ENCODE data around the gene SLC35F1.
A peak's percentile ranks its signal among the peaks of the same experiment; 100 is the strongest.
"Not testable (repeated sequence)": the region's sequence is repeated elsewhere in the genome, so short reads cannot be mapped to it uniquely, and the experiment has no call there.

Gene SLC35F1

DNA sequence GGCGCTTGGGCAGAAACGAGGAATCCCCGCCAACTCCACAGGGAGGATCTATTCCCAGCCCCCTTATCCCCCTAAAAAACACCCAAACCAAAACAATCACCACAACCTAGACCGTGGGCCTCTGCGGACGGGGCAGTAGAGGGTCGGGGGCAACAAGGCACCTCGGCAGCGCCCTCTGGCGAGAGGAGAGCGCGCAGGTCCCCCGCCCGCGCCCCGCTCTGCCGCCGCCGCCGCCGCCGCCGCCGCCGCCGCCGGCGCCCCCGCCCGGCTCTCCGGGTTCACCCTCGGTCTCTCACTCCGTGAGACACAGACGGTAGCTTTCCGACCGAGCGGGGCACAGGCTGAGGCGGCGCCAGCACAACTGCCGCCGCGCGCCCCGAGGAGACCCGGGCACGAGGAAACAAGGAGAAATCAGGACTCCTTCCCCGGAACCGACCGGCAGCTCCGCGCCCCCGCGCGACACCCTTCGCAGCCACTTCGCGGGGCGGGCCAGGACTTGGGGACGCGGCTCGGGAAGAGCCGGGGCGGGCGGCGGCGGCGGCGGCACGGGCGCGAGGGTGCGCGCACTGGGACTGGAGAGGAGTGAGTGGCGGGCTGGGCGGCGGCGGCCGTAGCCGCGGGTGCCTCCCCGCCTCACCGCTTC is at the start of gene SLC35F1:
Gene SLC35F1 (plus strand): TSS at position 307 of the 643 bp plus-strand sequence.
- DNase-seq, result peak in 52 of 56 donors; percentile 2 to 81 (median 54)

DNA sequence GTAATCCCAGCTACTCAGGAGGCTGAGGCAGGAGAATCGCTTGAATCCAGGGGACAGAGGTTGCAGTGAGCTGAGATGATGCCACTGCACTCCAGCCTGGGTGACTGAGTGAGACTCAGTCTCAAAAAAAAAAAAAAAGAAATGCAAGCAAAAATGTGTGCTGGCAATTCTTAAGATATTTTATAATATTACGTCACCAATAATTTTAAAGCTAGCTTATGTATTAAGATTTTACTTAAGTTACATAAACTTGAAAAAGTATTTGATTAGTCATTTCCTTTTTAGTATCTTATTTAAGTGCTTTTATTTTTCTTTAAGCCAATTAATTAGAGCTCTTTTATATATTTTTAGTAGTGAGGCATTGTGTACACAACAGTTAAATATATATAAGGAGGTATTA is 48.5 kb upstream of the SLC35F1 start:
- not testable (repeated sequence) for DNase-seq

- no peak for DNase-seq
These were observed 45.5 kb upstream of the SLC35F1 start for GRCh38 chr6:117861545-117861944.

GRCh38 chr6:117866561-117866960 is 40.5 kb upstream of the SLC35F1 start:
- DNase-seq, result no peak

DNA sequence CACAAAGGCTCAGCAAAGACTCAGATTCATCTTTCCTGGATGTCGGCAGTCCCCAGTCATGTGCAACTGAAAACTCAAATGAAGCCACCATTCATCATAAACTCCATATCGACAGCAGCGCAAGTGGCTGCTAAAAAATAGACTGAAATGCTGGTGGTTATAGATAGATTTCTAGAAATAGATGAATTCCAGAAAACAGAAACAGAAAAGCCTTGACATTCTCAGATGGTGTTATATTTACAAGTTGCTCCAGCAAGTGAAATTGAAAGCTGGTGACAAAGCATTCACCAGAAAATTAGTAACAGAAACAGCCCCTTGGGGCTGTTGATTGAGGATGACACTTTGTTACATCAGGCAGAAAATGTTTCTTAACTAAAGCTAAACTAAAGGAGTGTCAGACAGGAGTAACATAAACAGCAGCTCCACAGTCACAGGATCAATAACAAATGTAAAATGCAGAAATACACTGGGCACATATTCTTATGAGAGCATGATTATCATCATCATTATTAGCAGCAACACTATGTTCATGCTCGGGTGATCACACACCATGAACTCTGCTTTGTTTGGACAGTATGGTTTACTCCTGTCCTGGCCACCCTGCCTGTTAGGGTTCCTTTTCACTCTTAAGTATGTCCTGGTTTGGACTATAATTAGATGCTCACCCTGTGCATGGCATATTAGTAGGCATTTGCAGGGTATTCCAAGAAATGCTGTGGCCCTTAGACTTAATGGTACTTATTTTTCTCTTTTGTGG is 36.4 kb upstream of the SLC35F1 start:
- no peak for DNase-seq

DNA sequence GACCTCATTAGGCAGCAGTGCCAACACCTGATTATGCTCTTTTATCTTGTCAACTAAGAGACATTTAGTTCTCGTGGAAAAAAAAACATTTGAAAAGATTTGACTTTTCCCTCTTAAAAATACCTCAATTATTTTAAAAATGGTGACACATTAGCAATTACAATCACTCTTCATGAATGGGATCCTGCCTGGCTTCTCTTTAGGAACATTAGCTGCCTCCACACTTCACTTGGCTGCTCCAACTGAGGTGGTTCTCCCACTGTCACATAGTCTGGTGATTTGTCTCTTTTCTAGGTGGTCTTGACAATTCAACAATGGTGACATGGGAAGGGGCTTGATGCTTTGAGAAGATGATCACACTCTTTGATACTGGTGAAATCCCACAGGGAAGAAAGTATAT is 26.2 kb upstream of the SLC35F1 start:
- DNase-seq, result peak in 7 of 56 donors; percentile 1 to 6 (median 2)

DNA sequence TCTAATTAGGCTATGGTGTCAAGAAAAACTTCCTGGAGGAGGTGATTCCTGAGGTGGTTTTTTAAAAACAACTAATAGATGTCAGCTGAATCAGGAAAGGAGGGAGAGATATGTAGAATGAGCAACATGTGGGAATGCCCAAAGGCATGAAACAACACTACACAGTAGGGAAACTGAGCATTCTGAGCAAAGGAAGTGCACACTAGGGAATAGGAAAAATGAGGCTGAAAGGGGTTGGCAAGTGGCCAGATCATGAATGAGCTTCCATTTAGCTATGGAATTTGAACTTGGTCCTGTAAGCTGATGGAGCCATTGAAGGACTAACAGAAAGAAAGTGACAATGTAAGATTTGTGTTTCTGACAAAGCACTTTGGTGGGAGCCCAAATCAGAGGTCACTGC is 16.9 kb upstream of the SLC35F1 start:
- no peak for DNase-seq

GRCh38 chr6:117906507-117906957 is 532 bp upstream of the SLC35F1 start:
- peak in 1 of 56 donors; percentile 58 for DNase-seq

- peak in 18 of 56 donors; percentile 7 to 62 (median 28) for DNase-seq
These were observed 659 bp downstream of the SLC35F1 start for GRCh38 chr6:117907601-117908245.

DNA sequence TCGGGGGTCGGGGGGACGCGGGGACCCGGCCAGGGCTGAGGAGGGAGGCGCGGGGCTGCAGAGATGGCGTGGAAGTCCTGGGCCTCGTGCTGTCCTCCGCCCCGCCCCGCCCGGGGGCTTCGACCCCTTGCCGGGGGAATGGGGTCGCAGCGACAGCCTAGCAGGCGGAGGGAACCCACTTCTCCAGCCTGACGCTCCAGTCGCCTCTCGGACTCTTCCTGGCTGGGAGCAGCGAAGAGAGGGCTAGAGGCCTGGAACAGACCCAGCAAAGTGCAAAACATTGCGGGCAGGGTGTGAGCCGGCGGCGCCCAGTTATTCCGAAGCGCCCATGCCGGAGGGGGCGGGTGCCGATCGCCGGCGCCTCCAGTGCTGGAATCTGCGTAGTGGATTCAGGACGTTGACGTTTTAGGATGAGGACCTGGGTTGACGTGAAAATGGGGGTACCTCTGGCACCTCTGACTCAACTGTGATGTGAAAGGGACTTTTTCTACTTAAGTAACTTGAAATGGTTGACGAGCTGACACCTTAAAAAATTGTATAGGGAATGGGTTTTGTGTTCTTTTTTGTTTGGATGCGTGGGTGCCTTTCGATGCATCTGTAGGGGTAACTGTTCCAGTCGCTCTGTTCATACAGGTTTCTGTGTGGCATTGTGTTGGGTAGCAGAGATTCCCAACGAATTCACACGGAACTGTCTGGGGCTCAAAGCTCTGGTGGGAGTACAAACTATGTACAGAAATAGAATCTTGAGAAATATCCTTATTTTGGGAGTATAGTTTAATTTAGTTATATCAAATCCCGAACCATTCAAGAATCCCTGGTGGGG is 1.4 kb downstream of the SLC35F1 start:
- peak in 33 of 56 donors; percentile 1 to 62 (median 18) for DNase-seq

GRCh38 chr6:117909638-117910037 is 2.6 kb downstream of the SLC35F1 start:
- DNase-seq, result no peak

DNA sequence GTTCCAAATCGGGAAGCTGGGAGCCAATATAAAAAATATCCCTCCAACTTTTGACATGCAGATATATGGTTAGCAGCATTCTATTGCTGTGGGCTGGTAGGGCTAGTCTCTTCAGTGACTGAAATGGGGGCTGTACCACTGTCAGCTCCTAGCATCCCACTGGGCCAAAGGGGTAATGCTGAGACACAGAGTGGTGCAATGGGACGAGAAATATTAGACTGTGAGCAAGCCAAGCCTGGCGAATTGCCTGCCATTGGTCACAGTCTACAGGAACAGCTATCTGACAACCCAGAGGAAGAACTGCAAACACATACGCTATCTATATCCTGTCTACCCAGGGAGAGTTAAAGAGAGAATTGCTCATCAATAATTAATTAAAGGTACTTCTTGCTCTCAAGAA is 3.5 kb downstream of the SLC35F1 start:
- DNase-seq, result peak in 1 of 56 donors; percentile 3

DNA sequence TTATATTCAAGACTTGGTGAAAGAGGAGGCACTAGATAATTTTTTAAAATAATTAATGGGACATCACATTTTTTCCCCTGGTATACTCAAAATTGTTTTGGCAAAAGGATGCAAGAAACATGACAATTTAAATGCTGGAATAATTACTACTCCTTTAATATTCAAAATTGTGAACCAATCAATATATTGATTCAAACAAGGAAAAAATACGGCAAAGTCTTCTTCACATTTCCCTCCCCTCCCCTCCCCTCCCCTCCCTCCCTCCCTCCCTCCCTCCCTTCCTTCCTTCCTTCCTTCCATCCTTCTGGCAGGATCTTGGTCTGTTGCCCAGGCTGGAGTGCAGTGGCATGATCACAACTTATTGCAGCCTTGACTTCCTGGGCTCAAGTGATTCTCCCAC is 4.1 kb downstream of the SLC35F1 start:
- DNase-seq, result no peak

DNA sequence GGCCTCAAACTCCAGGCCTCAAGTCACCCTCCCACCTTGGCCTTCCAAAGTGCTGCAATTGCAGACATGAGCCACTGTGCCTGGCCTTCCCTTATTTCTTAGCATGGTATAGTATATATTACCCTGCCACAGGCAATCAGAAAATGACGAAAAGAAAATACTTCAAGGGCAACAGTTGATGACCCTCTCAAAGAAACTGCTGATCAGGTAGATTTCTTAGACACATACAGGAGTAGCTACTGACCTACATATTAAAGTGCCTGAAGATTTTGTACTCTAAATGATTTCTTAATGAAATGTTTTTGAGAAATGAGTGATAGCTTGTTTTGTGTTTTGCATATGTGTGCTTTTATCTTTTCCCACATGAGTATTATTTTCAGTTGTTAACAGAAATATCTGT is 4.6 kb downstream of the SLC35F1 start:
- DNase-seq, result no peak

GRCh38 chr6:117915846-117916245 is 8.8 kb downstream of the SLC35F1 start:
- no peak for DNase-seq

- DNase-seq, result no peak
These were observed 9.4 kb downstream of the SLC35F1 start for GRCh38 chr6:117916483-117916882.

DNA sequence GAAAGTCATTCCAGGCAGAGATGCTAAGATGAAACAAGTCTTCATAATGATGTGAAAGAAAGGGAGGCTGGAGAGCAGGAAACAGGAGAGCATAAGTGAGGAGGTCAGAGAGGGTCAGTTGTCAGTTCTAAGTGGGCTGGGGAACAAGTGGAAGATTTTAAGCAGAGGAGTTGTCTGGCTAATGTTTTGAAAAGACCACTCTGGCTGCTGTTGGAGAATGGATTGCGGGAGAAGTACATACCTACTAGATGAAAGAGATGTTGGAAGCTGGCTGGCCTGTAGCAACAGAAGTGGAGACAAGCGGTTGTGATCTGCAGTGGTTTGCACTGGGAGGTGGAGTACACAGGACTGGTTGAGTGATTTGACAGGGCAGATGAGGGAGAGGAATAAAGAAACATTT is 10.1 kb downstream of the SLC35F1 start:
- DNase-seq, result no peak

DNA sequence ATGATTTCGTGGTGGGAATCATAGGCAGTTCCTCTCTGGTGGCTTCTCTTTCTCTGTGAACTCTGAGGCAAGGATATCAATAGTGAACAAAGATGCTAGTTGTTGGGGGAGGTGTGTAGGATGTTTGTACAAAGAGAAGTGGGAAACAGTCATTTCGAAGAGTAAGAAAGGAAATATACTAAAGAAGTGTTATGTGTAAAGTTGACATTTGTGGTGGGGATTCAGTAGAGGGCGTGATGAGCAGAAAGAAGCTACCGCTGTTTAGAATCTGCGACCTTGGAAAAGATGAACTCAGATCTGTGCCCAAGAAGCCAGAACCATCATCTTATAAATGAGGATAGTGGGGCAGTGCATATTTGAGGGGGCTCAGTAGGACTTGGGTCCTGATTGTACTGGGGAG is 11.4 kb downstream of the SLC35F1 start:
- DNase-seq, result no peak

DNA sequence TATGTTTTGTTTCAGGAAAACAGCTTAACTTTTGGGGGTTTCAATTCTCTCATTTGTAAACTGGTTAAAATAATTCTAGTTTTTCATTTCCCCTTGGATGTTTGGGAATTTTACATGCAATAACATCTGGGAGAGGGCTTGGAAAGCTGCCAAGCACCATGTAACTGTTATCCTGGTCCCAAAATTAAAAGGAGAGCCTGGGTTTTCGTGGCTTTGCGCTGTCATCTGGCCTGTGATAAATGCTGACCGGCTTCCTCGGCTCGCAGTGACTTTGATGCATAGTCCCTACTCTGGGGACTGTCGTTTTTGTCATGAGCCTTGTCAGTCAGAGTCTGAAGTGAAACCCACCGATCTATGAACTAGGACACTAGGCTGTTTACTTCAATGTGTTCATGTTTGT is 12.2 kb downstream of the SLC35F1 start:
- peak in 1 of 56 donors; percentile 5 for DNase-seq

- peak in 49 of 56 donors; percentile 12 to 81 (median 38) for DNase-seq
These were observed 13.0 kb downstream of the SLC35F1 start for GRCh38 chr6:117919775-117920729.
